Measurements from ENCODE around the gene OSR1. TPM values are rescaled to one million over a fixed set of nuclear protein-coding genes. Genes with fewer than 3 reads are reported as not detected.

Gene OSR1
- total and polyA plus RNA-seq, 2 donors (not counting 3 experiments of a cell fraction or from before 2014, with no cell fraction given): not detected

- no TSS peak for BruUV-seq (replicated peaks)
- no peaks in the 10 kb centered on the region for H3K4me1 ChIP-seq (ENCODE audit: control insufficient read depth, extremely low read depth, insufficient read depth, low read length)
- POLR2A ChIA-PET: no interaction called here
- intact Hi-C loops (cut with micrococcal nuclease): no loop called here
- dilution Hi-C loops (cut with MboI; ENCODE audit: extremely low pct_ligation_motif_present, low sequenced_read_pairs): no loop called here
- no peaks in the 10 kb centered on the region for H3K9me3 ChIP-seq (replicated peaks; ENCODE audit: control insufficient read depth, insufficient read depth, low read length)
- H3K4me3 ChIP-seq (replicated peaks in 1 of 3; ENCODE audit: insufficient read depth in 1 of 3, low read depth in 1 of 3, low read length in 3 of 3): no peak overlapping the region
- H3K79me2 ChIP-seq (ENCODE audit: control insufficient read depth, insufficient read depth, low read length): no peaks in the 10 kb centered on the region
- H3K27me3 ChIP-seq (ENCODE audit: control insufficient read depth in 2 of 2, insufficient read depth in 2 of 2, low read length in 2 of 2): no peaks in the 10 kb centered on the region
- DNase-seq (ENCODE audit: low read depth, low spot score): no peak
- H3K9me1 ChIP-seq (replicated peaks; ENCODE audit: control insufficient read depth, extremely low read depth, insufficient read depth, low read length): no peaks in the 10 kb centered on the region
- FAIRE-seq: no peak
- no peak for TF ChIP-seq POLR2AphosphoS5 (IDR thresholded peaks at IDR 0.05; ENCODE audit: insufficient read depth, low read depth, low read length)
- TF ChIP-seq POLR2A (IDR thresholded peaks at IDR 0.05; ENCODE audit: low read depth, low read length): no peak
- no peak for TF ChIP-seq FOS (IDR thresholded peaks at IDR 0.05; ENCODE audit: borderline replicate concordance, insufficient read depth, low read length)
- TF ChIP-seq, protein P1, sequence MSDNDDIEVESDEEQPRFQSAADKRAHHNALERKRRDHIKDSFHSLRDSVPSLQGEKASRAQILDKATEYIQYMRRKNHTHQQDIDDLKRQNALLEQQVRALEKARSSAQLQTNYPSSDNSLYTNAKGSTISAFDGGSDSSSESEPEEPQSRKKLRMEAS (IDR thresholded peaks at IDR 0.05; ENCODE audit: insufficient read depth, insufficient read length): no peak
- TF ChIP-seq JUN (IDR thresholded peaks at IDR 0.05; ENCODE audit: borderline replicate concordance, insufficient read depth, insufficient read length, low read depth): no peak
- no peak for TF ChIP-seq MYC (IDR thresholded peaks at IDR 0.05; ENCODE audit: low read depth, low read length)
- no peak for TF ChIP-seq GATA2 (IDR thresholded peaks at IDR 0.05; ENCODE audit: insufficient read depth, insufficient read length, low read depth, low read length)
- no peak for TF ChIP-seq EZH2 (IDR thresholded peaks at IDR 0.05; ENCODE audit: borderline replicate concordance, low read depth, low read length, severe bottlenecking)
- TF ChIP-seq, protein P2, sequence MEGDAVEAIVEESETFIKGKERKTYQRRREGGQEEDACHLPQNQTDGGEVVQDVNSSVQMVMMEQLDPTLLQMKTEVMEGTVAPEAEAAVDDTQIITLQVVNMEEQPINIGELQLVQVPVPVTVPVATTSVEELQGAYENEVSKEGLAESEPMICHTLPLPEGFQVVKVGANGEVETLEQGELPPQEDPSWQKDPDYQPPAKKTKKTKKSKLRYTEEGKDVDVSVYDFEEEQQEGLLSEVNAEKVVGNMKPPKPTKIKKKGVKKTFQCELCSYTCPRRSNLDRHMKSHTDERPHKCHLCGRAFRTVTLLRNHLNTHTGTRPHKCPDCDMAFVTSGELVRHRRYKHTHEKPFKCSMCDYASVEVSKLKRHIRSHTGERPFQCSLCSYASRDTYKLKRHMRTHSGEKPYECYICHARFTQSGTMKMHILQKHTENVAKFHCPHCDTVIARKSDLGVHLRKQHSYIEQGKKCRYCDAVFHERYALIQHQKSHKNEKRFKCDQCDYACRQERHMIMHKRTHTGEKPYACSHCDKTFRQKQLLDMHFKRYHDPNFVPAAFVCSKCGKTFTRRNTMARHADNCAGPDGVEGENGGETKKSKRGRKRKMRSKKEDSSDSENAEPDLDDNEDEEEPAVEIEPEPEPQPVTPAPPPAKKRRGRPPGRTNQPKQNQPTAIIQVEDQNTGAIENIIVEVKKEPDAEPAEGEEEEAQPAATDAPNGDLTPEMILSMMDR (IDR thresholded peaks at IDR 0.05; ENCODE audit: extremely low read depth in 1 of 2, insufficient read depth in 1 of 2, low read depth in 1 of 2, low read length in 2 of 2): no peak
- no peaks in the 10 kb centered on the region for H3K36me3 ChIP-seq (ENCODE audit: control insufficient read depth in 2 of 2, extremely low read depth in 1 of 2, insufficient read depth in 2 of 2, low read length in 2 of 2)
- H3K9ac ChIP-seq (replicated peaks; ENCODE audit: extremely low read depth, insufficient read depth, low read length): no peak overlapping the region
- CTCF ChIA-PET: interaction anchor here (1.1 kb wide), 1 partner anchor 11 kb away, joined by 3 read pairs; no protein-coding TSS in a partner anchor
- no peaks in the 10 kb centered on the region for H4K20me1 ChIP-seq (replicated peaks; ENCODE audit: control insufficient read depth, extremely low read depth, insufficient read depth, low read length)
- H2AFZ ChIP-seq (ENCODE audit: low read depth, low read length): no peak overlapping the region
- H3K4me2 ChIP-seq (ENCODE audit: insufficient read depth, low read length): no peak overlapping the region
- H3K27ac ChIP-seq (ENCODE audit: insufficient read depth, low read depth, low read length): no peak overlapping the region
Observed at GRCh38 chr2:19301706-19302105, 56.7 kb downstream of the OSR1 start.

Small RNA genes lying within 50 kb of the gene (microRNA-seq; reads per million reads assigned to microRNA genes)
- gene MIR4757 (ENCODE audit: borderline number of aligned reads, borderline replicate concordance): not detected

Small RNA genes lying within 50 kb of the gene (small RNA-seq; reads per million reads assigned to genes)
- not detected for gene MIR4757 (ENCODE audit: insufficient read depth, insufficient read length, low read depth, low replicate concordance)
